Small intestine (tissue), 7 donors: ENCODE data around the gene SP2. TPM values are rescaled to one million over a fixed set of nuclear protein-coding genes. Genes with fewer than 3 reads are reported as not detected.

Experiments
- DNase-seq, 2 donors: peaks; one replicate each; pipeline versions ENCODE4 v3.0.0 to v3.0.0-alpha.2; 2013
- FAIRE-seq: peaks from 2 replicates; lab custom pipeline; 2012; peaks lifted over from hg19 to GRCh38; lab: Jason Lieb, UNC
- H3K27ac ChIP-seq, 3 donors: one replicate each; pipeline ENCODE4 v1.5.1; 2013; ENCODE audit warnings: low read length in 2 of 3, mild to moderate bottlenecking in 2 of 3, control low read depth in 1 of 3, inconsistent platforms in 1 of 3, low read depth in 1 of 3, moderate library complexity in 1 of 3
- H3K27me3 ChIP-seq, 3 donors: one replicate each; pipeline ENCODE4 v1.6.1; 2013; ENCODE audit warnings: low read length in 3 of 3, inconsistent platforms in 1 of 3; ENCODE audit not compliant: control insufficient read depth in 3 of 3, insufficient read depth in 3 of 3
- H3K36me3 ChIP-seq, 3 donors: one replicate each; pipeline ENCODE4 v1.6.1; 2013; ENCODE audit warnings: low read length in 3 of 3, inconsistent platforms in 1 of 3, low read depth in 1 of 3, mild to moderate bottlenecking in 1 of 3, moderate library complexity in 1 of 3; ENCODE audit not compliant: control insufficient read depth in 3 of 3, insufficient read depth in 2 of 3
- H3K4me1 ChIP-seq, 3 donors: one replicate each; pipeline ENCODE4 v1.6.1; 2013; ENCODE audit warnings: low read length in 2 of 3, inconsistent platforms in 1 of 3, low read depth in 1 of 3, mild to moderate bottlenecking in 1 of 3, moderate library complexity in 1 of 3; ENCODE audit not compliant: control insufficient read depth in 3 of 3, insufficient read depth in 2 of 3
- H3K4me3 ChIP-seq, 3 donors: one replicate each; pipeline ENCODE4 v1.5.1; 2013; ENCODE audit warnings: low read length in 3 of 3, control low read depth in 1 of 3, inconsistent platforms in 1 of 3, low read depth in 1 of 3, mild to moderate bottlenecking in 1 of 3, moderate library complexity in 1 of 3
- H3K9me3 ChIP-seq, 2 donors: one replicate each; pipeline ENCODE4 v1.6.1; 2013; ENCODE audit warnings: low read depth in 1 of 2, low read length in 1 of 2; ENCODE audit not compliant: control insufficient read depth in 2 of 2, insufficient read depth in 1 of 2
- WGBS, 3 donors: extraction: QIAGEN DNeasy Blood & Tissue Kit; methylation state at CpG; one replicate each; pipeline ENCODE4 v1.1.7; 2013; 5-methylcytosine and 5-hydroxymethylcytosine counted together
- polyA plus RNA-seq, 4 donors: library from polyadenylated mRNA; stranded (reverse) in 3 of 4; unstranded in 1 of 4; fragments of 200-250 nt in 3 of 4; fragments of 120-200 nt in 1 of 4; gene quantifications; one replicate each; pipeline versions ENCODE4 v1.2.1 to v1.2.3, GENCODE V29; 2013
- donor health status: healthy with polysubstance abuse.
- donor health status: control.
- donor health status: control.
- donor health status: Bipolar disorder and iron deficiency.
- donor health status: healthy.

SP2 gene
- polyA plus RNA-seq, 4 donors, result 8.7 to 17.3 (median 12.6) TPM

GRCh38 chr17:47959825-47960655, 64.0 kb downstream of the SP2 start:
- peaks cover 0 to 8% of the 10 kb centered on the region in 2 donors for H3K9me3 ChIP-seq
- FAIRE-seq, result no peak
- H3K4me3 ChIP-seq, result peak overlapping the region in 2 of 3 donors; percentile 19 to 38
- no peaks in the 10 kb centered on the region for H3K27me3 ChIP-seq
- H3K36me3 ChIP-seq, result peaks cover 0 to 22% (median 3%) of the 10 kb centered on the region in 3 donors
- H3K4me1 ChIP-seq, result peaks cover 2 to 56% (median 7%) of the 10 kb centered on the region in 3 donors
- peak; percentile 94 to 98 for DNase-seq
- peak overlapping the region; percentile 84 to 99 (median 95) for H3K27ac ChIP-seq
- WGBS, 3 donors, result 21 to 56% (median 32%) methylated on average over 8 of the region's 8 CpGs

- no peak for DNase-seq
- FAIRE-seq, result no peak
- 75 to 80% (median 76%) methylated on average over 6 of the region's 6 CpGs for WGBS, 3 donors
Observed at GRCh38 chr17:47961406-47961805, 65.4 kb downstream of the SP2 start.

DNA sequence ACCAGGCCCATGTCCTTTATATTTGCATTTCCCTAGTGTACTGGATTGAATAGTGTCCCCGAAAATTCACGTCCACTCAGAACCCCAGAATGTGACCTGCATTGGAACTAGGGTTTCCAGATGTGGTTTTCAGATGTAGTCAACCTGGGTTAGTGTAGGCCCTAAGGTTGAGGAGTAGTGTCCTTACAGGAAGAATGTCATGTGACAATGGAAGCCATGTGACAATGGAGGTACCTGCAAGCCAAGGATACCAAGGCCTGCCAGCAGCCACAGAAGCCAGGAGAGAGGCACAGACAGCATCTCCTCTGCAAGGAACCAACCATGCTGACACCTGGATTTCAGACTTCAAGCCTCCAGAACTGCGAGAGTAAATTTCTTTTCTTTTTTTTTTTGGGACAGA, 66.9 kb downstream of the SP2 start:
- 83 to 97% (median 95%) methylated on average over 3 of the region's 3 CpGs for WGBS, 3 donors
- Histone ChIP-seq H3K36me3 (no peaks in the 10 kb centered on the region), H3K27ac (no peak overlapping the region), H3K4me3 (no peak overlapping the region), H3K27me3 (no peaks in the 10 kb centered on the region), H3K9me3 (peaks cover 0 to 8% of the 10 kb centered on the region in 2 donors), H3K4me1 (peaks cover 2 to 78% (median 7%) of the 10 kb centered on the region in 3 donors)
- DNase-seq (no peak), FAIRE-seq (no peak)

More at GRCh38 chr17:47961406-47961805, 65.4 kb downstream of the SP2 start:
- peak overlapping the region in 2 of 3 donors; percentile 46 to 99 for H3K27ac ChIP-seq
- H3K36me3 ChIP-seq, result peaks cover 0 to 9% (median 0%) of the 10 kb centered on the region in 3 donors
- H3K4me1 ChIP-seq, result peaks cover 2 to 64% (median 7%) of the 10 kb centered on the region in 3 donors
- H3K4me3 ChIP-seq, result no peak overlapping the region
- no peaks in the 10 kb centered on the region for H3K27me3 ChIP-seq
- H3K9me3 ChIP-seq, result peaks cover 0 to 8% of the 10 kb centered on the region in 2 donors

DNA sequence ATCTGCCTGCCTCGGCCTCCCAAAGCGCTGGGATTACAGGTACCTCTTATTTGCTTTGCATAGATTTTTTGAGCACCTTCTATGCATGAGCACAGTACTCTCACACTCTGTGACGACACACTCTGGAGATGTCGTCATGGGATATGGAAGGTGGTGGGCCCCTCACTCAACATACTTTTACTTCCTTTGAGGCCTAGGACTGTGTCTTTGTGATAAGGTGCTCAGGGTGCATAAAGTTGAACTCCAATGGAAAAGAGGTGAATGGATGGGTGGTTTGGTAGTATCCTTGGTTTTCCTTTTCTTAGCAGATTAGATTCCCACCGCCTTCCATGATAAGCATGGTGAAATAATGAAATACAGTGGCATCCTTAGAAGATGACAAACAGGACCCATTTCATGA, 68.8 kb downstream of the SP2 start:
- peaks cover 3 to 73% (median 7%) of the 10 kb centered on the region in 3 donors for H3K4me1 ChIP-seq
- no peak for FAIRE-seq

DNA sequence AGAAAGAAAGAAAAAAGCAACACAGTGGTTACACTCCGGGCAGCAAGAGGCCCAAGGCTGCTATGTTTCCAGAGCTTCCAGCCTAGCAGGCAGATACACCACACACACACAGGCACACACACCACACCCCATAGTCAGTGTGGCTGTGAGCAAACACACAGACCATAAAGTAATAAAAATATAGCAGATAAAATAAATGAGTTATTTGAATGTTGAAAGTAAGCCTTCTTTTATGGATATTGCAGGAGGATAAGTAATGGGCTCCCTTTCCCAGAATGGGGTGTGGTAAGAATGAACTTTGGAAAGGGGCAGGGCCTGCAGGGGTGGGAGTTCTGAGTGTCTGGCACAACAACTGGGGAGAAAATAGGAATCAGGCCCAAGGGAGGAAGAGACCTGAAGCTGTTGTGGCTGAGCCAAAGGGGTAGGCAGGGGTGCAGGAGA, 70.1 kb downstream of the SP2 start:
- no peaks in the 10 kb centered on the region for H3K36me3 ChIP-seq
- no peak overlapping the region for H3K4me3 ChIP-seq
- peak; percentile 95 to 99 for DNase-seq
- no peak for FAIRE-seq
- no peaks in the 10 kb centered on the region for H3K27me3 ChIP-seq
- peaks cover 0 to 8% of the 10 kb centered on the region in 2 donors for H3K9me3 ChIP-seq
- 11 to 47% (median 25%) methylated on average over 1 of the region's 1 CpG for WGBS, 3 donors
- peak overlapping the region; percentile 74 to 96 (median 89) for H3K27ac ChIP-seq
- peaks cover 3 to 71% (median 4%) of the 10 kb centered on the region in 3 donors for H3K4me1 ChIP-seq

More for the DNA sequence above, 68.8 kb downstream of the SP2 start:
- peak in 1 of 2 donors; percentile 51 for DNase-seq
- no peaks in the 10 kb centered on the region for H3K36me3 ChIP-seq
- H3K27ac ChIP-seq, result peak overlapping the region; percentile 50 to 96 (median 78)
- H3K9me3 ChIP-seq, result peaks cover 0 to 8% of the 10 kb centered on the region in 2 donors
- H3K27me3 ChIP-seq, result no peaks in the 10 kb centered on the region
- H3K4me3 ChIP-seq, result no peak overlapping the region
- WGBS, 3 donors, result 90 to 95% (median 93%) methylated on average over 5 of the region's 5 CpGs

DNA sequence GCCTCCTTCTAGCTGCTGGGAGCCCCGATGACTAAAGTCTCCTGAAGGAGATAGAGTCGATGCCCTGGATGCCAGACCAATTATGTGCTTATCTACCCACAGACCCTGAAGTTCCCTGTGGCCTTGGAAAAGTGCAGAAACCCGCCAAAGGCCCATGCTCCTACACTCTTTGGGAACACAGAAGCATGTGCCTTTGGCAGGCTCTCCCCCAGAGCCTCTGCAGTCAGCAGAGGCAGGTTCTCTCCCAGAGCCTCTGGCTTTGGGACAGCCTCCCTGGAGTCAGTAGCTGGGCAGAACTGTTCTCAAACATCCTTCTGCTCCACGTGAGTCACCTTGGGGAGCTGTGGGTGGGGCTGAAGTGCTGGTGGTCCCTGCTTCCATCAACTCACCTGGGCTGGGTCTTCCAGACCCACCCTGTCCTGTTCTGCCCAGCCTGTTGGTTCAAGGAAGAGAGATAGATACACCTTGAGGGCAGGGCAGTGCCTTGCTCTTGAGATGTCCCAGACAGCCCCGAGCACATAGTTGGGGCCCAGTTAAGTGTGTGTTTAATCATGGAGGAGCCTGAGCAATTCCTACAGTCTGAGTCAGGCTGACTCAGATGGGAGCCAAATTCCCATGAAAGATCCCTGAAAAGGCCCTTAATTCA, 71.7 kb downstream of the SP2 start:
- WGBS, 3 donors, result 11 to 37% (median 21%) methylated on average over 4 to 5 of the region's 5 CpGs

GRCh38 chr17:47968836-47969235, 72.8 kb downstream of the SP2 start:
- no peak overlapping the region for H3K4me3 ChIP-seq
- FAIRE-seq (no peak), DNase-seq (peak in 1 of 2 donors; percentile 40)
- no peaks in the 10 kb centered on the region for H3K9me3 ChIP-seq
- H3K4me1 ChIP-seq, result peaks cover 5 to 67% (median 6%) of the 10 kb centered on the region in 3 donors
- peaks cover 0 to 4% (median 4%) of the 10 kb centered on the region in 3 donors for H3K36me3 ChIP-seq
- peak overlapping the region in 1 of 3 donors; percentile 51 for H3K27ac ChIP-seq
- 84 to 91% (median 84%) methylated on average over 5 of the region's 5 CpGs for WGBS, 3 donors
- H3K27me3 ChIP-seq, result no peaks in the 10 kb centered on the region

More for the DNA sequence above, 71.7 kb downstream of the SP2 start:
- Histone ChIP-seq H3K36me3 (no peaks in the 10 kb centered on the region), H3K9me3 (peaks cover 0 to 3% of the 10 kb centered on the region in 2 donors), H3K27me3 (no peaks in the 10 kb centered on the region), H3K27ac (peak overlapping the region; percentile 53 to 90 (median 85)), H3K4me1 (peaks cover 5 to 71% (median 6%) of the 10 kb centered on the region in 3 donors), H3K4me3 (no peak overlapping the region)
- DNase-seq (peak; percentile 62 to 76), FAIRE-seq (no peak)
